HL-60 (cell line): Measurements from ENCODE around the gene LINC01488.

Source experiments
- GABPA ChIP-seq: IDR thresholded peaks from 2 replicates; pipeline ENCODE4 v1.6.1; 2012; ENCODE audit warnings: low read depth
- POLR2AphosphoS5 ChIP-seq: IDR thresholded peaks from 2 replicates; pipeline ENCODE4 v1.6.1; 2012; ENCODE audit warnings: low read depth
- SPI1 ChIP-seq: IDR thresholded peaks from 2 replicates; pipeline ENCODE4 v1.6.1; 2012; ENCODE audit warnings: low read depth, mild to moderate bottlenecking, borderline replicate concordance
- TF ChIP-seq, protein P1 (sequence below): IDR thresholded peaks from one replicate; pipeline ENCODE4 v1.5.1; 2011; ENCODE audit warnings: low read length, control low read depth, inconsistent platforms; ENCODE audit not compliant: insufficient read depth
- TF ChIP-seq, protein P2 (sequence below): IDR thresholded peaks from 2 replicates; pipeline ENCODE4 v1.6.1; 2012; ENCODE audit warnings: low read depth; ENCODE audit not compliant: insufficient replicate concordance

DNA sequence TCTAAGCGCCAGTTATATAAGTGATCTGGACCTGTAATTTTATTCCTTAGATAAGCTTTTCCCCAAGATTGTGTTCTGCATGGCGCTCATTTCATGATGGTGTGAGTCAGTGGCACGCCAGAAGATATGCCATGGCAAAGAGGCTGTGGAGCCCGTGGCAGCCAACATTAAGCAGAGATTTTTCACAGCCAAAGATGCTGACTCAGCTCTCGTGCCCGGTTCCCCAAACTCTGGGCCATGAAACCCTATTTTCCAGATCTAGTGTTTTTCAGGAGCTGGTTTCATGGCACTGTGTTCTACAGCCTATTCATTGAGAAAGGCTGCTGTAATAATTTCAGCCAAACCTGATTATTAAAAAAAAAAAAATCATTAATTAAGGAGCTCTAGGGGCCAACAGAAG, 15.4 kb upstream of the LINC01488 start:
- TF ChIP-seq, protein P1, sequence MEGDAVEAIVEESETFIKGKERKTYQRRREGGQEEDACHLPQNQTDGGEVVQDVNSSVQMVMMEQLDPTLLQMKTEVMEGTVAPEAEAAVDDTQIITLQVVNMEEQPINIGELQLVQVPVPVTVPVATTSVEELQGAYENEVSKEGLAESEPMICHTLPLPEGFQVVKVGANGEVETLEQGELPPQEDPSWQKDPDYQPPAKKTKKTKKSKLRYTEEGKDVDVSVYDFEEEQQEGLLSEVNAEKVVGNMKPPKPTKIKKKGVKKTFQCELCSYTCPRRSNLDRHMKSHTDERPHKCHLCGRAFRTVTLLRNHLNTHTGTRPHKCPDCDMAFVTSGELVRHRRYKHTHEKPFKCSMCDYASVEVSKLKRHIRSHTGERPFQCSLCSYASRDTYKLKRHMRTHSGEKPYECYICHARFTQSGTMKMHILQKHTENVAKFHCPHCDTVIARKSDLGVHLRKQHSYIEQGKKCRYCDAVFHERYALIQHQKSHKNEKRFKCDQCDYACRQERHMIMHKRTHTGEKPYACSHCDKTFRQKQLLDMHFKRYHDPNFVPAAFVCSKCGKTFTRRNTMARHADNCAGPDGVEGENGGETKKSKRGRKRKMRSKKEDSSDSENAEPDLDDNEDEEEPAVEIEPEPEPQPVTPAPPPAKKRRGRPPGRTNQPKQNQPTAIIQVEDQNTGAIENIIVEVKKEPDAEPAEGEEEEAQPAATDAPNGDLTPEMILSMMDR: no peak
- TF ChIP-seq GABPA (no peak), POLR2AphosphoS5 (no peak), SPI1 (no peak)
- TF ChIP-seq, protein P2, sequence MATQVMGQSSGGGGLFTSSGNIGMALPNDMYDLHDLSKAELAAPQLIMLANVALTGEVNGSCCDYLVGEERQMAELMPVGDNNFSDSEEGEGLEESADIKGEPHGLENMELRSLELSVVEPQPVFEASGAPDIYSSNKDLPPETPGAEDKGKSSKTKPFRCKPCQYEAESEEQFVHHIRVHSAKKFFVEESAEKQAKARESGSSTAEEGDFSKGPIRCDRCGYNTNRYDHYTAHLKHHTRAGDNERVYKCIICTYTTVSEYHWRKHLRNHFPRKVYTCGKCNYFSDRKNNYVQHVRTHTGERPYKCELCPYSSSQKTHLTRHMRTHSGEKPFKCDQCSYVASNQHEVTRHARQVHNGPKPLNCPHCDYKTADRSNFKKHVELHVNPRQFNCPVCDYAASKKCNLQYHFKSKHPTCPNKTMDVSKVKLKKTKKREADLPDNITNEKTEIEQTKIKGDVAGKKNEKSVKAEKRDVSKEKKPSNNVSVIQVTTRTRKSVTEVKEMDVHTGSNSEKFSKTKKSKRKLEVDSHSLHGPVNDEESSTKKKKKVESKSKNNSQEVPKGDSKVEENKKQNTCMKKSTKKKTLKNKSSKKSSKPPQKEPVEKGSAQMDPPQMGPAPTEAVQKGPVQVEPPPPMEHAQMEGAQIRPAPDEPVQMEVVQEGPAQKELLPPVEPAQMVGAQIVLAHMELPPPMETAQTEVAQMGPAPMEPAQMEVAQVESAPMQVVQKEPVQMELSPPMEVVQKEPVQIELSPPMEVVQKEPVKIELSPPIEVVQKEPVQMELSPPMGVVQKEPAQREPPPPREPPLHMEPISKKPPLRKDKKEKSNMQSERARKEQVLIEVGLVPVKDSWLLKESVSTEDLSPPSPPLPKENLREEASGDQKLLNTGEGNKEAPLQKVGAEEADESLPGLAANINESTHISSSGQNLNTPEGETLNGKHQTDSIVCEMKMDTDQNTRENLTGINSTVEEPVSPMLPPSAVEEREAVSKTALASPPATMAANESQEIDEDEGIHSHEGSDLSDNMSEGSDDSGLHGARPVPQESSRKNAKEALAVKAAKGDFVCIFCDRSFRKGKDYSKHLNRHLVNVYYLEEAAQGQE: no peak
